GM12872 (cell line): ENCODE data around the gene IL1A.

ENCODE experiments used
- TF ChIP-seq, protein P1 (sequence below): IDR thresholded peaks from 3 replicates; pipeline ENCODE4 v1.5.1; 2011; ENCODE audit warnings: low read depth, mild to moderate bottlenecking, low read length, moderate library complexity; ENCODE audit not compliant: insufficient read depth

The IL1A gene

DNA sequence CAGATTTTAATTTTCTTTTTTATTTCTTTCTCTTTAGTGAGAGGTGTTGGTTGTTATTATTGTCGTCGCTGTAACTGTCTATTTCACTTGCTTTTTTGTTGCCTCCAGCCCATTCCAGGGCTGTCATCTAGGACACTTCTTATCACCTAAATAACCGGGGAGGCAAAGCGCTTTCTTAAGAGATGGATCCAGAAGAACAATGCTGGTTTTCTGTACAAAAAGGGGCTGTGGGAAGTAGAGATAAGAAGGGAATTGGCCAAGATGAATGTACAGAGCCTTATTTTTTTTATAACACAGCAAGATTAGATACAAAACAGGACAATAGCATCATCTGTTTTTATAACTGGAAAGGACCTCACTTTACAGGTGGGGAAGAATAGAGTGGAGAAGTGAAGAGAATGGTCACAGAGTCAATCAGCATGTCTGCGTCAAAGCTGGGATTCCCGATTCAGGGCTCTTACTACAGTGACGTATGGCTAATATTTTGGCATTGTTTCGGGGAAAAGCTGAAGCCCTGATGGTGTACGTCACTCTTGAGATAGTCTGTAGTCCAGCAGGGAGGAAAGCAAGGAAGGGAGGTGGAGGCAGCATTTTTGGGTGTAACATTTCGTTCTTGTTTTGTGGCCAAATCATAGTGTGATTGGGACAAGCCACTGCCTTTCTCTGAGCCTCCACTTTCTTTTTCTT is 29.1 kb upstream of the IL1A start:
- TF ChIP-seq, protein P1, sequence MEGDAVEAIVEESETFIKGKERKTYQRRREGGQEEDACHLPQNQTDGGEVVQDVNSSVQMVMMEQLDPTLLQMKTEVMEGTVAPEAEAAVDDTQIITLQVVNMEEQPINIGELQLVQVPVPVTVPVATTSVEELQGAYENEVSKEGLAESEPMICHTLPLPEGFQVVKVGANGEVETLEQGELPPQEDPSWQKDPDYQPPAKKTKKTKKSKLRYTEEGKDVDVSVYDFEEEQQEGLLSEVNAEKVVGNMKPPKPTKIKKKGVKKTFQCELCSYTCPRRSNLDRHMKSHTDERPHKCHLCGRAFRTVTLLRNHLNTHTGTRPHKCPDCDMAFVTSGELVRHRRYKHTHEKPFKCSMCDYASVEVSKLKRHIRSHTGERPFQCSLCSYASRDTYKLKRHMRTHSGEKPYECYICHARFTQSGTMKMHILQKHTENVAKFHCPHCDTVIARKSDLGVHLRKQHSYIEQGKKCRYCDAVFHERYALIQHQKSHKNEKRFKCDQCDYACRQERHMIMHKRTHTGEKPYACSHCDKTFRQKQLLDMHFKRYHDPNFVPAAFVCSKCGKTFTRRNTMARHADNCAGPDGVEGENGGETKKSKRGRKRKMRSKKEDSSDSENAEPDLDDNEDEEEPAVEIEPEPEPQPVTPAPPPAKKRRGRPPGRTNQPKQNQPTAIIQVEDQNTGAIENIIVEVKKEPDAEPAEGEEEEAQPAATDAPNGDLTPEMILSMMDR: no peak

DNA sequence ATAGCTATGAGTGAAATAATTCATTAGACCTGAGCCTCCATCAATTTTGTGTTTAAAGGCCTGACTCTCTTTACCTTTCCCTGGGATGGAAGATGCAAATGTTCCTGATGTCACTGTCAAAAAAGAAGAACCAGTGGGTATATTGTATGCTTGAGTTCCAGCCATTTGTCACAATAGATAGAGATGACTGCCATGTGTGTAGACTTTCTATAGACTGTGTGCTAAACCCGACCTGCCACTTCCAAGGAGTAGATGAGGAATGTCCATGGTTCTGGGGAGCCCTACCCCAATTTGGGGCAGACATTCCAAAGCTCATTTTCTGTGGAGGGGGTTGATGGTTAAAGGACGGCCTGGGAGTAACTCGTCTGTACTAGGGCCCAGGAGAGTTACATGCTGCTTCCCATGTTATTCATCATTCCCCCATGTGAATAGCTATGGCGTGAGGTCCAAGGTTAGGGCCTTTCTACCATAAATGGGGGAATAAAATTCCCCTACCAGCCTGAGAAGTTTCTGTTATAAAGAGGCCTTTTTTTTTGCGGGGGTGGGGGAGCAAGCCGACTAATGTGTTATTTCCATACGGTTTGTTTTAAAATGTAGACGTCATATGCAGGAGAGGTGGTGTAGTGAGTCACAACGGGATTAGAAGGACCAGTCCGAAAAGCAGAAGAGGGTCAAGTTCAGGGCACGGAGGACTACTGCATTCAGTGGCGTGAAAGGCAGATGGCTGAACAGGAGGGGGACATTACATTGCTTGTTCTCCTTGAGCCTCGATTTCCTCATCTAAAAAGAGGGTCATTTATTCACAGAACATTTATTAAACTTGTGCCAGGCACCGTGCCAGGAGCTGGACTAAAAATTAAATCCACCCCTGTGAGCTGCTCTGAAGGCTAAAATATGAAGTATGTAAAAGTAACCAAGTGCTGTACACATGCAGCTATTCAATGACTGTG is 28.3 kb upstream of the IL1A start:
- TF ChIP-seq, protein P1: no peak

DNA sequence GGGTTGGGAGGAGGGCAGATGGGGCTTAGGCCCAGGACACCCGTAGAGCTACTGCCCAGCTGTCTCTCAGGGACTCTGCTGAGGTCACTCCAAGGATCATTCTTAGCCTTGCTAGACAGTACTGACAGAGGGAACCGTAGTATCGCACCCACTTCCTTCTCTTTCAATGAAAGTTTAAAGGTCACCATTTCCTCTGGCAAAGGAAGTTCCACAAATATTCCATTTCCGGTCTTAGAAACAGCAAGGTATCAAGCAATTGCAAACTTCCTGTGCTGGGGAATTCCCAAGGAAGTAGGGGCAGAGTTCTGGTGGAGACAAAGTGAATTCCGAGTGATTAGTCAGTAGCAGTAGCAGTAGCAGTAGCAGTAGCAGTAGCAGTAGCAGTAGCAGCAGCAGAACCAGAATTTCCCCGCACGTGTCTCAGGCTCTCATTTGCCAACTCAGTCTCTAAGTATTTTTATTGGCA is 27.6 kb upstream of the IL1A start:
- TF ChIP-seq, protein P1: no peak

DNA sequence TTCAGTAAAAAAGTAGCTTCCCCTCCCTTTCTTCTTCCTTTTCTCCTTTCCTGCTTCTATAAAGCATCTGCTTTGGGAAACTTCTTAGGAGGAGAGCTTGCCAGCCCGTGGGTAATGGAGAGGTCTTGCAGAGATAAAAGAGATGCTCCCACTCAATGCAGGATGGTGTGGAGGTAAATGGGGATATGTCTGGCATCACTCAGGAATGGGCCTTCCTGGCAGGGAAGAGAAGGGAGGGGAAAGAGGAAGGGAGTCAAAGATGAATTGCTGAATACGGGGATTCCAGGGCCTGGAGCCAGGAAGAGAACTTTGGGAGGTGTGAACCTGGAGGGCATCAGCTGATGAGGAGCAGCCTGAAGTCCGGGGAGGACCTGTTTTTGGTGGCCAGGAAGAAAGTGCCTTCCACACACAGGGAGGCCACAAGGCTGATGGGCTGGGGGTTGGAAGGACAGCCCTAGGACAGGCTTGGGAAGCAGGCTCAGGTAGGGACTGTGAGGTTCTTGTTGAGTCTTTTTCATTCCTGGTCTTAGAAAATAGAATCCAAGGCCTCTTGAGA is 27.1 kb upstream of the IL1A start:
- TF ChIP-seq, protein P1: no peak

DNA sequence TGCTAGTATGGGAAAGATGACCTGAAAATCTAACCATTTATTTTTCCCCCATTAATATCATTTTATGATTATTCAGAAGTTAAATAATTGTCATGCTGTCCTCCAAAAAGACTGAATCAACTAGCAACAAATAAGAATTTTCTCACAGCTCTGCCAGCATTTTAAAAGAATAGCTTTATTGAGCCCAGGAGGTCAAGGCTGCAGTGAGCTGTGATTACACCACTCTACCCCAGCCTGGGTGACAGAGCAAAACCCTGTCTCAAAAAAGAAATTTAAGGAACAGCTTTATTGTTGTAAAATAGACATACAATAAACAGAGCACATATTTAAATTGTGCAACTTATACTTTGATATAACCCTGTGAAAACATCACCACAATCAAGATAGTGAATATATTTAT is 24.8 kb upstream of the IL1A start:
- TF ChIP-seq, protein P1: no peak

DNA sequence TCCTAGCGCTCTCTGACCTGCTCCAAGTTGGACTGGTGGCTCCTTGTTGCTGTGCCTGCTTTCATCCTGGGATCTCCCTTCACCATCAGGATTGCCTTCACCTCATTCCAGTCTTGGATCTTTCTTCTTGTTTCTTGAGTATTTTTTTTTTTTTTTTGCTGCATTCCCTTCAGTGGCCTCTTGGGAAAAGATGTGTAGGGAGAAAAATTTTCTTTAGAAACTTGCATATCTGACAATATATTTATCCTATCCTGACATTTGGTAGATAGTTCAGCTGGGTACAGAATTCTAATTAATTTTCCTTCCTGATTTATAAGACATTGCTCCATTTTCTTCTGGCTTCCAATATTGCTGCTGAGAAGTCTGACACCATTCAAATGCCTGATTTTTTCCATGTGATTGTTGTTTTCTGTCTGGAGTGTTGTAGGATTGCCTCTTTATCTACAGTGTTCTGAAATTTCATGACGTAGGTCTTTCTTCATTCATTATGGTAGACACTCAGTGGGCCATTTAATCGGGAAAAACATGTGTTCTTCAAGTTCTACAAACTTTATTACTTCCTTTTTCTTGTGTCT is 23.0 kb upstream of the IL1A start:
- TF ChIP-seq, protein P1: no peak

DNA sequence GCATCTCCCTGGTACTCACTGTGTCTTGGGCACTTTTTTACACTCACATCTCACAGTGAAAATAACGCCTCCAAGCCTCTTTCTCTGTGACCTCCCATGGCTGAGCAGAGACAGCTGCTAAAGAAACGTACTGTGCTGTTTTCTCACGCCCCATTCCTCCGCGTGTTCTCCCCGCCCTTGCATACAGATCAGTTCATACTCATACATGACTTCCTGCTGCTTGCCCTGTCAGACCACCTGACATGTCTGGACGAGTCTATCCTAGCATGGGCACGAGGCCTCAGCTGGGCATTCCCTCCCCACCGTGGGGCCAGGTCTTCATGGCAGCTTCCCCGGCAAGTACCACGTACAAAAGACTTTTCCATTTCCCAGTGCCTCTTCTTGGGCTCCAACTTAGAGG is 21.2 kb upstream of the IL1A start:
- TF ChIP-seq, protein P1: no peak
